Type B pancreatic cell (in vitro differentiated cells): ENCODE data around the gene MFSD6. TPM values are rescaled to one million over a fixed set of nuclear protein-coding genes. Genes with fewer than 3 reads are reported as not detected.

Experiments
- DNase-seq: peaks from one replicate; pipeline ENCODE4 v3.0.0; 2021; ENCODE audit warnings: mixed read lengths; ENCODE audit not compliant: unreplicated experiment; ENCODE audit errors: extremely low spot score
- H3K27ac Mint-ChIP-seq: 2 replicates; pipeline ENCODE4 v1.8.0; 2021; ENCODE audit warnings: mild to moderate bottlenecking, mixed read lengths
- H3K27me3 Mint-ChIP-seq: 2 replicates; pipeline ENCODE4 v1.8.0; 2021; ENCODE audit warnings: mixed read lengths
- H3K36me3 Mint-ChIP-seq: 2 replicates; pipeline ENCODE4 v1.8.0; 2021; ENCODE audit warnings: mixed read lengths
- H3K4me1 Mint-ChIP-seq: one replicate; pipeline ENCODE4 v1.8.0; 2021; ENCODE audit warnings: mixed read lengths; ENCODE audit not compliant: unreplicated experiment
- H3K4me3 Mint-ChIP-seq: 2 replicates; pipeline ENCODE4 v1.8.0; 2021; ENCODE audit warnings: mild to moderate bottlenecking, mixed read lengths
- H3K9me3 Mint-ChIP-seq: 2 replicates; pipeline ENCODE4 v1.8.0; 2021; ENCODE audit warnings: mixed read lengths
- total RNA-seq: library from RNA; stranded (reverse); gene quantifications from 2 replicates; pipeline ENCODE4 v1.2.1, GENCODE V29; 2021; ENCODE audit warnings: low replicate concordance
- TF ChIP-seq, protein P1 (sequence below): fragments of 200-600 bp; sonication (generic); conservative IDR thresholded peaks from 2 replicates; pipeline ENCODE4 v1.5.0; 2021; ENCODE audit warnings: antibody characterized with exemption, mild to moderate bottlenecking

The MFSD6 gene
- total RNA-seq, 1 donor from 2014 or later: 15.2 TPM

DNA sequence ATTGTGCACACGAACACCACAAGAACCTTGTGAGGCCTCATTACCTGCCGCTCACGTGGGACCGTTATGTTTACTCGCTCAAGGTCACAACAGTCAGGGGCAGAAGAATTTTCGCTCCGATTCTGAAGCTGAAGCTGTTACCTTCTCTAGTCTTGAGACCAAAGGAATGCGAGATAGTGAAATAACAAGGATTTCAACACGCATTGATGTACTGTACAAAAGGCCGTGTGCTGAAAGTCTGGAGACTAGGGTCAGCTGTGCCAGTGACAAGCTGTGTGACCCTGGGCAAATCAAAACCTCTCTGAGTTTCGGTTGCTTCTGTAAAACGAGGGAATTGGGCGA, 125.8 kb downstream of the MFSD6 start:
- DNase-seq: no peak
- TF ChIP-seq, protein P1, sequence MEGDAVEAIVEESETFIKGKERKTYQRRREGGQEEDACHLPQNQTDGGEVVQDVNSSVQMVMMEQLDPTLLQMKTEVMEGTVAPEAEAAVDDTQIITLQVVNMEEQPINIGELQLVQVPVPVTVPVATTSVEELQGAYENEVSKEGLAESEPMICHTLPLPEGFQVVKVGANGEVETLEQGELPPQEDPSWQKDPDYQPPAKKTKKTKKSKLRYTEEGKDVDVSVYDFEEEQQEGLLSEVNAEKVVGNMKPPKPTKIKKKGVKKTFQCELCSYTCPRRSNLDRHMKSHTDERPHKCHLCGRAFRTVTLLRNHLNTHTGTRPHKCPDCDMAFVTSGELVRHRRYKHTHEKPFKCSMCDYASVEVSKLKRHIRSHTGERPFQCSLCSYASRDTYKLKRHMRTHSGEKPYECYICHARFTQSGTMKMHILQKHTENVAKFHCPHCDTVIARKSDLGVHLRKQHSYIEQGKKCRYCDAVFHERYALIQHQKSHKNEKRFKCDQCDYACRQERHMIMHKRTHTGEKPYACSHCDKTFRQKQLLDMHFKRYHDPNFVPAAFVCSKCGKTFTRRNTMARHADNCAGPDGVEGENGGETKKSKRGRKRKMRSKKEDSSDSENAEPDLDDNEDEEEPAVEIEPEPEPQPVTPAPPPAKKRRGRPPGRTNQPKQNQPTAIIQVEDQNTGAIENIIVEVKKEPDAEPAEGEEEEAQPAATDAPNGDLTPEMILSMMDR: no peak
- Mint-ChIP-seq H3K4me1 (peaks cover 8% of the 10 kb centered on the region), H3K36me3 (peaks cover 12% of the 10 kb centered on the region), H3K27me3 (no peaks in the 10 kb centered on the region), H3K27ac (peak overlapping the region; percentile 88), H3K4me3 (peak overlapping the region; percentile 94), H3K9me3 (peaks cover 4% of the 10 kb centered on the region)

DNA sequence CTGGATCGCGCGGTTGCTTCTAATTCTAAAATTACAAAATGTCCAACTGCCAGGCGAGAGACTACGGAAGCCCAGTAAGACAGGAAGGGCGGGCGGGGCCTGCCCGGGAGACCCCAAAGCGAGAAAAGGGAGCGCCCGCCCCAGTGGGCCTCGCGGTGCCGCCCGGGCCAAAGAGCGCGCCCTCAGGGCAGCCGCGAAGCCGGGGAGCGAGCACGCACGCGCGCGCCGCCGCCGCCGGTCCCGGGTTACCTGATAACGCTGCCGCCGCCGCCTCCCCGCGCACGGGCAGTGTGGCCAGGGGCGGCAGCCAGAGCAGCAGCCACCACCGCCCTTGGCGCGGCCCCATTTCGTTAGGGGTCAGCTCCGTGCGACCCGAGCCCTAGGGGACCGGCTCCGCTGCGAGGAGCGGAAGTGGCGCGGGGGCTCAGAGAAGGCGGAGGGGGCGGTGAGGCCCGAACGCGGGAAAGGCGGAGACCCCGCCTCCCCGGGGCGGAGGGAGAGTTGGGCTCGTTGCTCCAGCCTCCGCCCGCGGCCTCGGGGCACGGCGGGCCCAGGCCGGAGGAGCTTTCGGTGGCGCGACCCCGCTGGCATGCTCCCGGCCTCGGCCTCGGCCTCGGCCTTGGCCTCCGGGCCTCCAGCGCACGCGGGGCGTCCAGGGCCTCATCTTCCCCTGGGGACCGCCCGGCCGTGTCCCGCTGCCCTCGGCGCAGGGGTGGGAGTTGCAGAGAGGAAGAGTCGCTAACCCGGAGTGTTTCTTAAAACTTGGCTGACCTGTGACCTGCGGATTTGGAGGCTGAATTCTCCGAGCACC, 126.4 kb downstream of the MFSD6 start, which contains the start of gene NEMP2:
Gene NEMP2 (minus strand): TSS at position 413 of the 811 bp plus-strand sequence. CDS start 67 bp downstream, at position 346.
- Mint-ChIP-seq H3K27ac (peak within 1 kb of the TSS; percentile 88), H3K4me3 (peak within 1 kb of the TSS; percentile 94), H3K36me3 (peaks cover 12% of the 10 kb centered on the region), H3K27me3 (no peaks in the 10 kb centered on the region), H3K4me1 (peaks cover 8% of the 10 kb centered on the region), H3K9me3 (peaks cover 8% of the 10 kb centered on the region)
- DNase-seq: peak; percentile 85
- TF ChIP-seq, protein P1: no peak

DNA sequence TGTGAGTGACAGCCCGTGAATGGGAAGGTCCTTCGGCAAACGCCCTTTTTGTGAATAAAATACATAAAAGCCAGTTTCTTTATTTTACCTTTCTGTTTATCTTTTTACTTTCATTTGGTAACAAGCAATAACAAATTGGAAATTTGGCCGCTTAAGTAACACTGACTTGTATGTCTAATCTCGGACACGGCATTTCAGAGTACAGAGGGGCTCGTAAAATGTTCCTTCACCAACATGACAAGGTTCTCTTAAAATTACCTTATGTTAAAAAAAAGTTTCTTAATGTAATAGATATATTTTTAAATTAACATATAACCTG, 126.9 kb downstream of the MFSD6 start:
- H3K27ac Mint-ChIP-seq: peak overlapping the region; percentile 86

DNA sequence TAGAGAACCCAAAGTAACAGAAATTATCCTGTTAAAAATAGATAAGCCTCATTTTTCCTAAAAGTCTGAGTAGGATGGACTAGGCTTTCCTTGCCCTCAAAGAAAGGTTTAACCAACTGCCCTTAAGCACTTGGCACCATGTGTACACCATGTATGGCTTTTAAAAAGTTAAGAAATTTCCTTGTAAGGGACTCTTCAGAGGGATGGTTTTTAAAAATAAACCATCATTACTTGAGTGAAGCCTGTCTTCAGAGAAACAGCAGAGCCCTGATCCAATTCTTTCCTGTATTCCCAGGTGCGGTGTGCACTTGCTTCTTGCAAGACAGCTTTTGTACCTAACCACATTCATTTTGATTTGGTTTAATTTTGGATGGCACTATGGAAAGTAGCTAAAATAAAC, 127.4 kb downstream of the MFSD6 start:
- Mint-ChIP-seq H3K27ac (peak overlapping the region; percentile 62), H3K4me1 (peaks cover 8% of the 10 kb centered on the region), H3K36me3 (peaks cover 12% of the 10 kb centered on the region), H3K27me3 (no peaks in the 10 kb centered on the region), H3K4me3 (peak overlapping the region; percentile 87), H3K9me3 (peaks cover 14% of the 10 kb centered on the region)
- TF ChIP-seq, protein P1: no peak
- no peak for DNase-seq

More for the DNA sequence above, 126.9 kb downstream of the MFSD6 start:
- Mint-ChIP-seq H3K4me1 (peaks cover 8% of the 10 kb centered on the region), H3K27me3 (no peaks in the 10 kb centered on the region), H3K9me3 (peaks cover 13% of the 10 kb centered on the region), H3K36me3 (peaks cover 12% of the 10 kb centered on the region), H3K4me3 (peak overlapping the region; percentile 87)
- DNase-seq: no peak
- TF ChIP-seq, protein P1: no peak

DNA sequence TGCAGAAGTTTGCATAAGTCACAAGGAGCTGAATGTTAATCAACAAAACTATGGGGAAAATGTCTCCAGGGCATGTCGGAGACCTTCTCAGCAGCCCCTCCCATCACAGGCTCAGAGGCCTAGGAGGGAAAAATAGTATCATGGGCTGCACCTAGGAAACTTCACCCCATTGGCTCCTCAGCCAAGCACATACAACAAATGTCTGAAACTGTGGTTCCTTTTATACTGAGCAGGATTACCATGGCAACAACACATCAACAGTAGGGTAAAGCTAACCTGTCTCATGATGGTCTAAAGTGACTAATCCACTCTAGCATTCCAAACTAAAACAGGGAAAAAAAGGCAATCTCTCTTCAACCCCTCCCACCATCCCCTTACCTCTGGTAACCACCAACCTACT, 129.6 kb downstream of the MFSD6 start:
- Mint-ChIP-seq H3K4me1 (peaks cover 8% of the 10 kb centered on the region), H3K27ac (no peak overlapping the region), H3K4me3 (no peak overlapping the region), H3K36me3 (peaks cover 16% of the 10 kb centered on the region), H3K9me3 (peaks cover 18% of the 10 kb centered on the region), H3K27me3 (no peaks in the 10 kb centered on the region)
- DNase-seq: no peak
- TF ChIP-seq, protein P1: no peak
